HG03025 (cell line): Measurements from ENCODE around the gene ENAH.

Experiments used
- ATAC-seq: cut with Tn5 transposase; IDR thresholded peaks from one replicate; pipeline ENCODE4 v1.9.1; 2021; ENCODE audit warnings: mild to moderate bottlenecking, moderate library complexity; ENCODE audit not compliant: unreplicated experiment, low FRiP score

ENAH gene

DNA sequence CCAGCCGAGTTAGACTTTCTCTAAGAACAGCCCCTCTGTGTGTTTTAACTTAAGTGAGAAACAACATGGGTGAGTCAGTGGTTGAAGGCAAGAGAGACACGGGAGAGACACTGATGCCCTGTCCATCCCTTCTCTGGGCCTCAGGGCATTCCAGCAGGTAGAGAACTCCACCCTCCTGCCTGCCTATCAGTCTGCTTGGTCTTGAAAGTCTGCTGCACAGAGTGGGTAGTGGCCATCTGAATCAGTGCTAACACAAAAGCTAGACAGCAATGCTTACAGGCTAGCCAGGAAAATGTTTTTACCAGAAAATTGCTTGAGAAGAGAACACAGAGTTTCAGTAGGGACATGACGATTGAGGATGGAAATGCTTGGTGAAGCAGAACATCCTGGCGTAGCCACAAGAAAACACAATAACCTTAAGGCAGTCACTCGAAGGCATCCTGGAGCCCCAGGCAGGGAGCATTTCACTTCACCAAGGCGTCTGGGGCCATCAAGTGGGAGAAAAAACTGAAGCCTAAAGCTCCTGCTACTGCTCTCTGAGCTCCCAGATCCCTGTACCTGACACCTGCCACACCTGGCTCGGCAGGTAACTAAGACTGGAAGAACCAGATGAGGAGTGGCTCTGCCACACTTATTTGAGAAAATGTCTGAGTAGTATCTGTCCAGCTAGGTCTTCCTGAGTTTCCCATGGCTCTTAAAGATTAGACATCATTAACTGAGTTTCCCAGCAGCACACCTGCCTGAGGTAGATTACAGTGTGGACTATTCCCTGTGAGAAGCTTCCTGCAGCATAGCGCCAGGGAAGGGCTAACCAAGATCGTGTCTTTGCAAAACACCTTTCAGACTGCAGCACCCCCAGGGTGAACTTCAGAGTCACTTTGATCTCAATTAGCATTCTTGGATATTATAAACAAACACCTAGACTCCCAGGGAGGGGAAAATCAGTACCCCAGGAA, 207.0 kb downstream of the ENAH start:
- no peak for ATAC-seq

DNA sequence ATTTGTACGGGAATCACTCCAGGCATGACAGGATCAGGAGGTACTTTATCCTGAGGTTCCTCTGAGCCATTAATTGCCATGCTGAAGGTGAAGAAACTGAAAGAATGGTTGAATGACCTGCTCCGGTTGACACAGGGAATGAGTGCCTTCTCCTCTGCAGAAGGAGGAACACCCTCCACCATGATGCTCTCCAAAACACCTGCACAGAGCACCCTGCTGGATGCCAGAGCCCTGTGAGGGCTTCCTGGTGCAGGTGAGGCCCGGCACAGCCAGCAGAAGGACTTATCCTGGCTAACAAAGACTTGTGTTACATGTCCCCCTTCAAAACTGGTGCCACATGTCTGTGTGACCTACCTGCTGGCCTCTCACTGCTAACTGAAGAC, 210.8 kb downstream of the ENAH start:
- ATAC-seq = no peak

DNA sequence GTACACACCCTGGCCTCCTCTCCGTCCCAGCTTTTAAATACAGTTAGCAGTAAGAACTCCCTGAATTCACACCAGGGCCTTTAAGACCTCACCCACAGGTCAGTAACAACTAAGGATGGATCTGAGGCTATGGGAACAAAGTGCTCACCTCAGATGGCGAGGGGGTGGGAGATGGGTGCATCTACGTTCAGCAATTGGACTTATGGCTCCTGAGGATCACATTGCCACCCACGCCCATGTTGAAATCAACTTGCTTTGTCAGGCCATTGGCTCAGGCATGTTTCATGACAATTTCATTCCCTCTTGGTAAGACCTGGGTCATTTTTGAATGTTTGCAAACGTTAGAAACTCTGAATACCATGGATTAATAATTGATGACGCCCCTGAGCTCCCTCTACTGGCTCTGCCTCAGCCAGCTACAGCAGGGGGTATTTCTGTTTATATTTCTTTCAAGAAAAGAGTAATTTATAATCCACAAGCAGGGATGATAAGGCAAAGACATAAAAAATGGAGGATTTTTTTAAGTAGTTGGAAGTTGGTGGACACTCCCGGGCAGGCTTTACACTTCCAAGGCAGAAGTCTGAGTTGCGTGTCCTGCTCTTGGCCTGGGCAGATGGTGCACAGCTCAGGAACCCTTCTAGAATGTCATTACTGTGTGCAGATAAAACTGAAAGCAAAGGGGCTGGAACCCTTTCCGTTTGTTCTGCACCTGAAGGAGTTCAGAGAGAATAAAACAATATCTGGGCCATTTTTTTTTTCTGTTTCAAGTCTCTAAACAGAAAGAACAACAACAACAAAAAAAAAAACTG, 211.4 kb downstream of the ENAH start:
- ATAC-seq = no peak

DNA sequence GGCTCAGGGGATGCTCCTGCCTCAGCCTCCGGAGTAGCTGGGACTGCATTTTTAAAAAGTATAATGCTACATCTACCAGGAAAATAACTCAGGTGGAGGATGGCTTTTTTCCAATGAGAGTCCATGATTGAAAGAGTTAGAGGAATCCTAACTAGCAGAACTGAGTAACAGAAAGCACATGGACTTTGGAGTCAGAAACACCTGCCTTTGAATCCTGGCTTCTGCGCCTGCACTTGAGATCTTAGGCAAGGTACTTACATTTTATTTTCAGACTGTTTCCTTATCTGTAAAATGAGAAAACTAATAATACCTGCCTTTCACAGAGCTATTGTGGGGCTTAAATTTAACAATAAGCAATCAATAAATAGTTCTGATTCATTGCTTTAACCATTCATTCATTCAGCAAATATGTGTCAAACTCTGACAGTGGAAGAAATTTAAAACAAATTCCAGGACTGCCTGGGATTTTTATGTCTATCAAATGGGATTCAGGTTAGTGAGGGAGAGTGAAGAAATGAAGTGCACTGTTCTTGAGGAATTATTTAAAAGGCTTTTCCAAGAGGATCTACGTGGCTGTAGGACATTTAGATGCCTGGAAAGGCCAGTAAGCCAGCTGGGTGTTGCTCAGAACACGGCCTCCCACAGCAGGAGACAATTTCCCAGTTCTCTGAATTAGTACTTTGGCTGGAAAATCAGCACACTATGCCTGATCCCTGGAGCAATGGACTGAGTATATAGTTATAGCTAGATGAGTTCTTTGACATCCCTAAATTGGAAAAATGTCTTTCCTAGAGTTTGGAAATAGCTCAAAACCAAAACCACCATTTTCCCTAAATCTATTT, 212.3 kb downstream of the ENAH start:
- ATAC-seq = no peak

DNA sequence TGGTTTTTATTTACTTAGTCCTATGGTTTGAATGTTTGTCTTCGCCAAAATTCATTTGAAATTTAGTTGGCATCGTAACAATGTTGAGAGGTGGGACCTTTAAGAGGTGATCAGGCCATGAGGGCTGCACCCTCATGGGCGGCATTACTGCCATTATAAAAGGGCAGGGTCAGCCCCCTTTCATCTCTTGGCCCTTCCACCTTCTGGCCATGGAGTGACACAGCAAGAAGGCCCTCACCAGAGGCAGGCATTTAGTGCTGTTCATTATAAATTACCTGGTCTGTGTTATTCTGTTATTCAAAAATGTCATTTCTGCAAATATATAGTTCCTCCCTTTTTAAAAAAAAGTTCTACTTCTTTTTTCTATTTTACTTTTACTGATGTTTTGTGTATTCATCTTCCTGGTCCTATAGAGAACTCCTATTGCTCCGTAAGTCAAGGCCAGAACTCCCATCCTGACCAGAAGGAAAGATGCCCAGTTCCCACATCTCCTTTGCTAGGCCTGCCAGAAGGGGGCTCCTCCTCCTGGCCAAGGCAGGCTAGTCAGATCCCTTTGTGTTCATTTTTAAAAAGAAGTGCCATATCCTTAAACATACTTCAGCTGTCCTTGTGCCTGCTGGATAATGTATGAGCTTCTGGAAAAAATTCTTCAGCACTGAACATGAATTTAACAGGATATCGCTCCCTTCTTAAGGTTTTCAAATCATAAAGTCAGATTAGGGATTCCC, 215.0 kb downstream of the ENAH start:
- ATAC-seq = no peak
